T-helper 17 cell (primary cell): ENCODE measurements around the gene CACNA2D3. TPM values are rescaled to one million over a fixed set of nuclear protein-coding genes. Genes with fewer than 3 reads are reported as not detected.

Experiments
- ATAC-seq: fragments of 150-1000 bp; cut with Tn5 transposase; 2 replicates; pipeline ENCODE4 v1.10.0; 2021; ENCODE audit warnings: mild to moderate bottlenecking, moderate library complexity
- DNase-seq, 3 donors: peaks; one replicate each; pipeline versions ENCODE4 v3.0.0 to v3.0.0-alpha.2; 2020 to 2021
- H3K9me3 ChIP-seq: one replicate; pipeline ENCODE4 v1.7.0; 2013; ENCODE audit warnings: low read length, mild to moderate bottlenecking; ENCODE audit not compliant: control insufficient read depth, poor library complexity, severe bottlenecking
- H3K27ac Mint-ChIP-seq: one replicate; pipeline ENCODE4 v1.8.0; 2022; ENCODE audit warnings: mild to moderate bottlenecking, moderate library complexity, mixed read lengths
- H3K27me3 Mint-ChIP-seq: one replicate; pipeline ENCODE4 v1.8.0; 2022; ENCODE audit warnings: mixed read lengths
- H3K36me3 Mint-ChIP-seq: one replicate; pipeline ENCODE4 v1.8.0; 2022; ENCODE audit warnings: low read depth, mixed read lengths
- H3K4me1 Mint-ChIP-seq: one replicate; pipeline ENCODE4 v1.8.0; 2022; ENCODE audit warnings: mild to moderate bottlenecking, mixed read lengths
- H3K4me3 Mint-ChIP-seq: one replicate; pipeline ENCODE4 v1.8.0; 2022; ENCODE audit warnings: mild to moderate bottlenecking, moderate library complexity, mixed read lengths
- total RNA-seq, 4 donors: library from RNA in 2 of 4; stranded (reverse) in 2 of 4; gene quantifications; one replicate each; pipeline ENCODE4 v1.2.3 and lab custom pipeline; 2022 to 2026

Gene CACNA2D3
- total RNA-seq, 2 donors from 2014 or later: 0.08 TPM; not detected in 1

DNA sequence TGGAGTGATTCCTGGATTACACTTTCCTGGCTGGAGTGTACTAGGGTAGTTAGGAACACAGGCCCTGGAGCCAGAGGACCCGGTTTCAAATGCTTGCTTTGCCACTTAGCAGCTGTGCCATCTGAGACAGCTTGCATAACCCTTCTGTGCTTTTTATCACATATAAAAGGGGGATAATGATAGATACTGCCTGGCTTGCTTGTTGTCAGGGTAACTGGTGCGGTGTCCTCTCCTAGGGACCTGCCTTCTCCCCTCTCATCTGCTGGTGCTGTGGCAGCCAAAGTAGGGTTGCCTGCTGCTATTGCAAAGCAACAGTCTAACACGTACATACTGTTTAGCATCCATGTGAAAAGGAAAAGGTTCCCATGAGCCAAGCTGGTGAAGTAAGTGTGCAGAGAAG is 667.7 kb downstream of the CACNA2D3 start:
- Mint-ChIP-seq H3K27me3 (no peaks in the 10 kb centered on the region), H3K4me3 (no peak overlapping the region), H3K4me1 (no peaks in the 10 kb centered on the region), H3K27ac (no peak overlapping the region), H3K36me3 (no peaks in the 10 kb centered on the region)
- ATAC-seq (no peak), DNase-seq (no peak)
- no peaks in the 10 kb centered on the region for H3K9me3 ChIP-seq

DNA sequence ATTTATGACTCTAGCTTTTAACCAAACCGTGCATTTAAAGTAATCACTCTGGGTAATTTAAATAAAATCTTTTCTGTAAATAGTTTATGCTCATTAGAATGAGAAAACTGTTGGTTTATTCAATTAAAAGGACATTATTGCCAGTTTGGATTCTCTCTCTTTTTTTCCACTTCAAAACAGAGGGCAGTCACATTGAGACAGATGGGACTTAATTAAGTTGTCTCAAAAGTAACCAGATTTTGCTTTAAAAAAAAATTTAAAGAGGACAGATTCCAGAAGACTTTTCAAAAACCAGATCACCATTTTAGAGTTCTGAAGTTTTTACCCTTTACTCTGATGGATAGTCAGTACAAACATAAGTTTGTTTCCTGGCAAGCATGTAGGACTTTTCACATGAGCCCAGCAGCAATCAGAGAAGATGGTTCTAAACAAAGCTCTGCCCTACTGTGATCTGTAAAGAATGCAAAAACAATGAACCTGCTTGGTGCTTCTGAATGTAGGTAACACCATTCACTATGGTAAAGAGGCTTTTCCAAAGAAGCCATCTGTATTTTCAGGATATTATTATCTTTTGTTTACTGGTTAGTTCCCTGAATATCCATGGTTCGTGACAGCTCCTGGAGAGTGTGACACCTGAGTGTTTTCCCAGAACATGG is 669.3 kb downstream of the CACNA2D3 start:
- Mint-ChIP-seq H3K4me3 (no peak overlapping the region), H3K4me1 (no peaks in the 10 kb centered on the region), H3K27ac (no peak overlapping the region), H3K27me3 (no peaks in the 10 kb centered on the region), H3K36me3 (no peaks in the 10 kb centered on the region)
- no peak for DNase-seq
- no peaks in the 10 kb centered on the region for H3K9me3 ChIP-seq
- no peak for ATAC-seq

DNA sequence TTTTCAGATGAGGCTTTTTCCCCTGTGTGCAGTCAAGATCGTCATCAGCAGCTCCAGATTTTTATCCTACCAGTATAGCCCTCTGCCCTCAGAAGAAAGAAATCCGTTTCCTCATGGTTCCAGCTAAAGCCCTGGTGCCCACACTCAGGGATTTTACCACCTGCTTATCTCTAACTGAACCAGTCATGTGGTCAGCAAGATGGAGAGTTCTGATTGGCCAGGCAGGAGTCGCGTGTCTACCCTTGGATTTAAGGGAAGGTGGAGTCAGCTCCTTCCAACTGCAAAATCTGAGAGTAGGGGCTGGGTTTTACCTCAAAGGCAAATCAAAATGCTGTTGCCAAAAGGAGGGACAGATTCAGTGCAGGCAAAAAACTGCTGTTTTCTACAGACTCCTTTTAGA is 670.2 kb downstream of the CACNA2D3 start:
- ATAC-seq (no peak), DNase-seq (no peak)
- Mint-ChIP-seq H3K4me3 (no peak overlapping the region), H3K36me3 (no peaks in the 10 kb centered on the region), H3K27me3 (no peaks in the 10 kb centered on the region), H3K4me1 (no peaks in the 10 kb centered on the region), H3K27ac (no peak overlapping the region)
- no peaks in the 10 kb centered on the region for H3K9me3 ChIP-seq

DNA sequence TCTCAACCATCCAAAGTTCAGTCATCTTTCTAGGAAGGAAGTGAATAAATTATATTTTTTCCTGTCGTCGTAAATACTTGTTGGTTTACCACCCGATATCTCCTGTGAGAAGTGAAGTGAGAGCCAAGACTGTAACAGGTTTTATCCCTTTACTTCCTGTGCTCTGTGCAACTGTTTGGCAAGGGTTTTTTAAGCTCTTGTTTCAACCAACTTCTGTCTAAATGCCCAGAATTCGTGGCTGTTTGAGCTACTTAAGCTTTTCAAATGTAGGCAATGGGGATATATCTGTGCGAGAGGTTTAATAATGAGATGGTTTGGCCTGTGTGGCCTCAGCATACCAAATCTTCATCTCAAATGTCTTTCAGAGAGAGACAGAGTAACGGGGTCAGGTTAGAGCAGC is 670.8 kb downstream of the CACNA2D3 start:
- Mint-ChIP-seq H3K36me3 (no peaks in the 10 kb centered on the region), H3K27ac (no peak overlapping the region), H3K4me3 (no peak overlapping the region), H3K27me3 (no peaks in the 10 kb centered on the region), H3K4me1 (no peaks in the 10 kb centered on the region)
- no peak for DNase-seq
- ATAC-seq: no peak
- H3K9me3 ChIP-seq: no peaks in the 10 kb centered on the region

DNA sequence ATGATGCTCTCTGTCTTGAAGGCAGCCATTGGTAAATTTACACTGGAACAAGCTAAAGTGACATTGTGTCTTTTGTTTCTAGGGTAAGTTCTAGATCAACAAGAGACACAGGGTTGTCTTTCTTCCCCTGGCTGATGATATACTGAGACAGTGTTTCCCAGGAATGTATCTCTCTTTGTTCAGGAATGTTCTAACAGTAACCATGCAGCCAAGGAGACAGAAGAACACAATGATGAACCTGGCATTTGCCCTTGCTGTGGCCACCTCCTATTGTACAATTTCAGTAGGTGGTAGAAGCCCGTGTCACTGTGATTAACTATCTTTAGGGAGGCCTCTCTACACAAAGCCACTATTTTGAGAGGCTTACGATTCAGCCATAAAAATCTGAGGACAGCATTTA is 674.8 kb downstream of the CACNA2D3 start:
- Mint-ChIP-seq H3K4me1 (no peaks in the 10 kb centered on the region), H3K4me3 (no peak overlapping the region), H3K36me3 (no peaks in the 10 kb centered on the region), H3K27me3 (peaks cover 10% of the 10 kb centered on the region), H3K27ac (no peak overlapping the region)
- no peak for DNase-seq
- no peak for ATAC-seq
- H3K9me3 ChIP-seq: no peaks in the 10 kb centered on the region

DNA sequence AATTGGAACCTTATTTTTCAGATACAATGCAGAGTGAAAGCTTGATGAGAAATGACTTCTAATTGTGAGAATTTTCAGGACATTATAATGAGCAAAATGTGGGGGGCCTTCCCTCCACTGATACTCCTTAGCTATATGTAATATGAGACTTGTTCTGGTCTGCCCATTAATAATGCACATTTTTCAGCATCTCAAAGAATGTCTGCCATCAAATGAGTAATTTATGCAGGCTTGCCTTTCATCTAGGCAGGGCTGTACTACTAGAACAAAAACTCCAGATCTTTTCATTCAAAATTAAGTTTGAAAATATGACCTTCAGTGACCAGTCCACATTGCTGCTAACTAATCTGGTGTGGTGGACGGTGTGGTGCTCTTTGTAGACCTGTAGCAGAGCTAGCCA is 678.1 kb downstream of the CACNA2D3 start:
- peaks cover 10% of the 10 kb centered on the region for H3K27me3 Mint-ChIP-seq
- H3K27ac Mint-ChIP-seq: no peak overlapping the region
- H3K9me3 ChIP-seq: no peaks in the 10 kb centered on the region
- ATAC-seq: no peak
- no peak for DNase-seq
- no peaks in the 10 kb centered on the region for H3K36me3 Mint-ChIP-seq
- no peak overlapping the region for H3K4me3 Mint-ChIP-seq
- H3K4me1 Mint-ChIP-seq: no peaks in the 10 kb centered on the region

DNA sequence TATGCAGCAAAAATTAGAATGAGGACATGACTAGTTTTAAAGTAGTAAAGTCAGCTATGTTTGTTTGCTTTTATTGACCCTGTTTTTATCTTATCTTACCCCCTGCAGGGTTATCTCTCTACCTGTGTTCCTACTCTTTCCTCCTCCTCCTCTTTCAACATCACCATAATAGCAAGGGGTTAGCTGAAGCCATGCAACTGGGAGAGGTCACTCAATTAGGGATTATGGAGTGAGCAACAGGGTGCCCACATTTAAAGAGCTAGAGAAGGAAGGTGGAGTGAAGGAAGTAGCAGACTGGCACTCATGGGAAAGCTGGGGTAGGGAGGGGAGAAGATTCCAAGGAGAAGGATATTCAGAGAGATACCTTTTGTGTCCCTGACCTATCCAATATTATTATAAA is 679.6 kb downstream of the CACNA2D3 start:
- Mint-ChIP-seq H3K27ac (no peak overlapping the region), H3K4me1 (no peaks in the 10 kb centered on the region), H3K27me3 (peaks cover 10% of the 10 kb centered on the region), H3K4me3 (no peak overlapping the region), H3K36me3 (no peaks in the 10 kb centered on the region)
- DNase-seq: no peak
- H3K9me3 ChIP-seq: no peaks in the 10 kb centered on the region
- ATAC-seq: no peak

DNA sequence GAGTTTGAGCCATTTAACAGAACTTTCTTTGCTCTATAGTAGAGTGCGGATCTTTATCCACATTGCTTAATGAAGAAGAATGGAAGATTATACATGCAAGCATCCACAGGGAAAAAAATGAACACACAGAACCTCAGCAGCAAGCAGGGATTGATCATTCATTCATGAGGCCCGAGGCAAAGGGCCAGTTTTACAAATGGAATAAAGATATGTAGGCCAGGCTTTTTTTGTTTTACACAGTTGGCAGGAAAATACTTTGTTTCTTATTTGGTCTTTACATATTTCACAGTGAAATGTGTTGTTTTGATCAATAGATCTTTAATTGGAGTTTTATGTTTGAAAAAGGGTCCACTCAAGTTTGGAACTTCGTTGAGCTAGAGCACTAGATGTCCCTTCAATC is 688.0 kb downstream of the CACNA2D3 start:
- Mint-ChIP-seq H3K27ac (no peak overlapping the region), H3K4me1 (no peaks in the 10 kb centered on the region), H3K36me3 (no peaks in the 10 kb centered on the region), H3K27me3 (no peaks in the 10 kb centered on the region), H3K4me3 (no peak overlapping the region)
- DNase-seq (no peak), ATAC-seq (no peak)
- H3K9me3 ChIP-seq: no peaks in the 10 kb centered on the region

DNA sequence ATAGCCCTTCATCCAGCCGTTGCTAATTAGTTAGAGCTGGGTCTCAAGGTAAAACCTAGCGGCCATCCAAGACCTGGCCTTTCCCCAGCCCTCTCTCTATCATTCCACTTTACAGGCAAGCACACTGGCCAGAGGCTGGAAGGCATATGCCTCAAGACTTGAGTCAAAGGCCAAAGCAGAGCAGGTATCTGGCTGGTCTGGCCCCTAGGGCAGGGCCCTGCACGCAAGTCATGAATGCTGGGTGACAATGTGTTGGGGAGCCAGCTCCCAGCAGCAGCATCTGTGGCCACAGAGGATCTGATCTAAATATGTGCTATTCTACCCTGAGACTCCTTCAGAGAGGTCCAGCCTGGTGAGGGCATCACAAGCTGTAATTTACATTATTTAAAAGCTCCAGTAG is 691.9 kb downstream of the CACNA2D3 start:
- H3K27ac Mint-ChIP-seq: no peak overlapping the region
- no peaks in the 10 kb centered on the region for H3K9me3 ChIP-seq
- ATAC-seq (no peak), DNase-seq (no peak)
- H3K27me3 Mint-ChIP-seq: no peaks in the 10 kb centered on the region
- no peak overlapping the region for H3K4me3 Mint-ChIP-seq
- H3K36me3 Mint-ChIP-seq: no peaks in the 10 kb centered on the region
- no peaks in the 10 kb centered on the region for H3K4me1 Mint-ChIP-seq

DNA sequence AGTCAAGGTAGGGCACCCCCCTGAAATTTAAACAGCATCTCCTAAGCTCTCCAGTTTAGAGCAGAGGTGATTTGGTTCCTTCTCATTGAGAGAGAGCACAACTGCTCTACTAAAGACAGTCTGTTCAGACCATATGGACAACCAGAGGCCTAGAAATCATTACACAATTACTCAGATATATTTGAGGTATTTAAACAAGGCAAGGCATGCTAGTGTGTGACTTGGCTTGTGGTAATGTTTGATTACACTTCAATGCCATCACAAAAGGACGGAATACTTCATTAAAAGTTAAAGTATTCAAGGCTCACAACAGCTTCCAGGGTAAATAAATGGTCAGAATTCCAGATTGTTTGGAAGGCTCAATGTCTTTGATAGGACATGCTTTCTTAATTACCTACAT is 695.3 kb downstream of the CACNA2D3 start:
- H3K4me3 Mint-ChIP-seq: no peak overlapping the region
- no peak overlapping the region for H3K27ac Mint-ChIP-seq
- ATAC-seq (no peak), DNase-seq (no peak)
- H3K36me3 Mint-ChIP-seq: no peaks in the 10 kb centered on the region
- H3K9me3 ChIP-seq: no peaks in the 10 kb centered on the region
- no peaks in the 10 kb centered on the region for H3K4me1 Mint-ChIP-seq
- H3K27me3 Mint-ChIP-seq: no peaks in the 10 kb centered on the region

DNA sequence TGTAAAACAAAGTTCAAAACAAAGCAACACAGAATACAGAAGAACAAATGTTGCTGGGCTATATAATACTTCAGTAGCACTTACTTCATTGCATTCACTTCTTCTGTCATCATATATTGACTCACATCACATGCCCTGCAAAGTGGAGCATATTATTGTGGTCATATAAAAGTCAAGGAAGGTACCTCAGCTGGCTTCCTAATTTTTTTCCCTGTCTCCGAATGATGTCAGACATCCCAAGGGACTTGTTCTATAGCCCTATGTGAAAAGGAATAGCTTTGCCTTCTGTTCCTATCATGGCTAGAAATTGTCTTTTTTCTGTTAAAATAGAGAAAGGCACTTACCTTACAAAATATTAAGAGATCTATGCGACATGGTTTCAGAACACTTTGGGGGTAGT is 696.1 kb downstream of the CACNA2D3 start:
- DNase-seq (no peak), ATAC-seq (no peak)
- Mint-ChIP-seq H3K27ac (no peak overlapping the region), H3K36me3 (no peaks in the 10 kb centered on the region), H3K4me1 (no peaks in the 10 kb centered on the region), H3K27me3 (no peaks in the 10 kb centered on the region), H3K4me3 (no peak overlapping the region)
- H3K9me3 ChIP-seq: no peaks in the 10 kb centered on the region

DNA sequence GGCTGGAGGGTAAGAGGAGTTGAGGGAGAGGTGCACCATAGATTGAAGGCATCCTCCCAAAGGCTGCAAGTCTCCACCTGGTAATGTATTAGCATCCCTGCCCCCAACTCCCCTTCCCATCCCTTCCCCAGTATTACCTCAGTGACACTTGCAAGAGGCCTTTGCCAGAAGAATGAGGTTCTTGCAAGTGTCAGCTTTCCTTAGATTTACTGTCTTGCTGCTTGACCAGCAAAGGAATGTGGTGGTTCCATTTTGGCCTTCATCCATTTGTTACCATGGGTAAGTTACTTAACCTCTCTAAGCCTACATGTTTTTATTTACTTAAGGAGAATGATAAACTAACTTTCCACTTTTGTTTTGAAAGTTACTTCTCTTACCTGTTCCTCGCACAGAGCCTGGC is 696.6 kb downstream of the CACNA2D3 start:
- ATAC-seq (no peak), DNase-seq (no peak)
- no peaks in the 10 kb centered on the region for H3K36me3 Mint-ChIP-seq
- H3K9me3 ChIP-seq: no peaks in the 10 kb centered on the region
- no peaks in the 10 kb centered on the region for H3K27me3 Mint-ChIP-seq
- H3K4me1 Mint-ChIP-seq: no peaks in the 10 kb centered on the region
- no peak overlapping the region for H3K4me3 Mint-ChIP-seq
- no peak overlapping the region for H3K27ac Mint-ChIP-seq

DNA sequence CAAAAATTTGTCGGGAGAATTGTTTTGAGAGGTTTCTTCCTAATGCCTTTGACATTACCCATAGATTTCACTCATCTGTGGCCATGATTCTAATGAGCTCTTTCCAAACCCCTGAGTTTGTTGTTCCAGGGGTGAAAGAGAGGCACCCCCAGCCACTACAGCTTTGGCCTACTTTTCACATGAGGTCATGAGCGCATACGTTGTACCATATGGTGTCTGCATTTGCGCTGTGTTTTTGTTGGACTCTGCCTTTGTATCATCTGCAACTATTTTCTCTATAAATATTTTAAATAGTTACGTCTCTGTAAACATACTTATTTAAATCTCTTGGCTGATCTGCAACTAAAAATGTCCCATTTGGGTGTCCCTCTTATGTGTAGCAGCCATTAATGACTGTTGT is 697.6 kb downstream of the CACNA2D3 start:
- no peaks in the 10 kb centered on the region for H3K36me3 Mint-ChIP-seq
- H3K9me3 ChIP-seq: no peaks in the 10 kb centered on the region
- H3K4me3 Mint-ChIP-seq: no peak overlapping the region
- DNase-seq (no peak), ATAC-seq (no peak)
- H3K4me1 Mint-ChIP-seq: no peaks in the 10 kb centered on the region
- H3K27me3 Mint-ChIP-seq: no peaks in the 10 kb centered on the region
- no peak overlapping the region for H3K27ac Mint-ChIP-seq

DNA sequence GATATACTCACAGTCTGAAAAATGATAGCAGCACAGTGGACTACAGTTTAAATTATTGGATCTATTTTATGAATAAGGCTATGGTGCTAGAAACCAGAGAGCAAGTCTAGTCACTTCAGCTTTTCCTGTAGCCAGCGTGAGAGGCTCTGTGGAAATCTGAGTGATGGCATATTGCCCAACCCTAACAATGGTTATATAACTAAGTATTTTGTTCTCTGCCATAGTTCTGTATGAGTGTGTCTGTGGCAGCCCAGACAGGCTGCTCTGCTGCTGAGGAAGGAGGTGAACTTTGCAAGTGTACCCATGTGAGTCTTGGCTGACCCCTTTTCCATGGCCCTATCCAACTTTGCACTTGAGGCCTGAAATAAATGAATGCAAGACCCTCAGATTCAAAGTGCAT is 699.9 kb downstream of the CACNA2D3 start:
- no peak for DNase-seq
- Mint-ChIP-seq H3K36me3 (no peaks in the 10 kb centered on the region), H3K27me3 (no peaks in the 10 kb centered on the region), H3K4me1 (no peaks in the 10 kb centered on the region), H3K27ac (no peak overlapping the region), H3K4me3 (no peak overlapping the region)
- ATAC-seq: no peak
- H3K9me3 ChIP-seq: no peaks in the 10 kb centered on the region
